MV-4-11 (cell line): ENCODE results near the gene UBE2Q1.

Experiments used
- DNase-seq: peaks from one replicate; lab custom pipeline; 2025; lab: John Stamatoyannopoulos, UW

UBE2Q1 gene

DNA sequence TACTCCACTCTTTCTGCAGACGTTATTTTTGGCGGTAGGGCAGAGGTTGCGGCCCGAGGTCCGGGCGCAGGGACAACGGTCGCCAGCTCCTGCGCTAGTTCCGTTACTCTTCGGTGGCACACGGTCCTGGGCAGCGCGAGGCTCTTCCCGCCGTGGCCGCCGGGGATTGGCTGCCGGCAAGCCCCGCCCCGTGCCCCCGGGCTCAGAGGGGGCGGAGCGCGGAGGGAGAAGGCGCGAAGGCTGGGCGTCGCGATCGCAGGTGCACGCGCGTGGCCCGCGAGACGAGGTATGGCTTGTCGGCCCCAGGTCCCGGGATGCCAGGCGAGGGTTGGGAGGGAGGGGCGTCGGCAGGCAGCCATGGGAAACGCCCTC lies 55.7 kb downstream of the UBE2Q1 start:
- no peak for DNase-seq

GRCh38 chr1:154502066-154502743 lies 56.3 kb downstream of the UBE2Q1 start, which contains the start of the genes SHE and TDRD10:
Gene SHE, minus strand, starts transcription at chr1:154502412. Its CDS starts 386 bp downstream, at chr1:154502026.
Gene TDRD10, plus strand, starts transcription at chr1:154502219. Its CDS starts 4,685 bp downstream, at chr1:154506904.
- no peak for DNase-seq

DNA sequence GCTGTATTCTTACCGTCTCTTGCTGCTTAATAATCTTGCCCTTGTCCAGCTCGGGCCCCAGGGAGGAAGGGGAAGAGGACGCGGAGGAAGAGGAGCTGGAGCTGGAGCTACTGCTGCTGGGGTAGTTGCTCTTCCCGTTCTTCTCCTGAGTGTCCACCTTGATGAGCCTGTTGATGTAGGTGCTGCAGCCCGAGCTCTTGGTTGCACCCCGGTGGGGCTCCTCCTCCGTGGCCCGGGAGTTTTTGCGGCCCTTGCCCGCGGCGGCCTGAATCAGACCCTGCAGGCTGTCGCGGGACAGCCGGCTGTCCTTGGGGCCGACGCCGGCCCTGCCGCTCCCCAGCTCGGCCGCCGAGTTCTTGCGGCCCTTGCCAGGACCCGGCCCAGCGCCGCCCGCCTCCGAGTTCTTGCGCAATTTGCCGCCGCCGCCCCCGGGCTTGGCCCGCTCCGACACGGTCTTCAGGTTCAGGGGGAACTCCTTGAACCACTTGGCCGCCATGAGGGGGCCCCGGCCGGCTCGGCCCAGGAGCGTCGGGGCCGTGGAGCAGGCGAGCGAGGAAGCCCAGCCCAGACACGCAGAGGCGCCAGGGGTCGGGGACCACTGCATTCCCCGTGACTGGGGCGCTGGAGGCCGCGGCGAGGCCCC lies 56.9 kb downstream of the UBE2Q1 start:
- no peak for DNase-seq

GRCh38 chr1:154500533-154500932 lies 57.9 kb downstream of the UBE2Q1 start:
- no peak for DNase-seq

GRCh38 chr1:154499446-154499845 lies 59.0 kb downstream of the UBE2Q1 start:
- DNase-seq, result no peak
